Astrocyte of the cerebellum (primary cell): ENCODE data around the gene GPR12.

ENCODE experiments used
- DNase-seq: peaks from one replicate; pipeline ENCODE4 v3.0.0-alpha.2; 2011; ENCODE audit warnings: low read depth
- H3K4me3 ChIP-seq: 2 replicates; pipeline ENCODE4 v1.5.1; 2011; ENCODE audit warnings: mild to moderate bottlenecking, low read depth, low read length, moderate library complexity
- CTCF ChIP-seq: IDR thresholded peaks from 2 replicates; pipeline ENCODE4 v1.5.1; 2012; ENCODE audit warnings: low read length, low read depth, moderate library complexity, mild to moderate bottlenecking; ENCODE audit errors: missing control alignments
- in situ Hi-C: cut with HindIII; loops from 2 replicates; pipeline ENCODE4 v1.10.0; 2017; ENCODE audit warnings: low sequenced_read_pairs

Gene GPR12

GRCh38 chr13:26784704-26785639 lies 24.4 kb upstream of the GPR12 start:
- DNase-seq: no peak
- H3K4me3 ChIP-seq: no peak overlapping the region
- no peak for TF ChIP-seq CTCF
- in situ Hi-C loops: no loop called here

GRCh38 chr13:26780411-26780810 lies 19.8 kb upstream of the GPR12 start:
- no peak for TF ChIP-seq CTCF
- H3K4me3 ChIP-seq: no peak overlapping the region
- no peak for DNase-seq
- in situ Hi-C loops: no loop called here

- in situ Hi-C loops: no loop called here
- DNase-seq: no peak
- TF ChIP-seq CTCF: no peak
- H3K4me3 ChIP-seq: no peak overlapping the region
Measured at GRCh38 chr13:26779321-26779720, 18.7 kb upstream of the GPR12 start.

- no peak for DNase-seq
- no peak for TF ChIP-seq CTCF
- no peak overlapping the region for H3K4me3 ChIP-seq
- in situ Hi-C loops: no loop called here
Measured at GRCh38 chr13:26772531-26772930, 11.9 kb upstream of the GPR12 start.

GRCh38 chr13:26771796-26772195 lies 11.2 kb upstream of the GPR12 start:
- TF ChIP-seq CTCF: no peak
- no peak overlapping the region for H3K4me3 ChIP-seq
- no peak for DNase-seq
- in situ Hi-C loops: no loop called here

GRCh38 chr13:26762745-26763345 lies 2.3 kb upstream of the GPR12 start:
- DNase-seq: no peak
- no peak overlapping the region for H3K4me3 ChIP-seq
- TF ChIP-seq CTCF: no peak
- in situ Hi-C loops: no loop called here
